Left lung (tissue), 10 donors: Measurements from ENCODE around the gene UNC119. TPM values are rescaled to one million over a fixed set of nuclear protein-coding genes. Genes with fewer than 3 reads are reported as not detected.

Source experiments
- ATAC-seq: fragments of 200-7000 bp; cut with Tn5 transposase; one replicate; pipeline ENCODE4 v1.9.1; 2020; ENCODE audit warnings: moderate library complexity
- DNase-seq, 4 donors: peaks; one replicate each; pipeline ENCODE4 v3.0.0-alpha.2; 2013 to 2020
- H3K27ac ChIP-seq, 2 donors: fragments of 200-600 bp; sonication (generic) in 1 of 2; one replicate each; pipeline versions ENCODE4 v1.5.0 to v1.8.0; 2020 to 2021
- H3K27me3 ChIP-seq, 2 donors: fragments of 200-600 bp; sonication (generic) in 1 of 2; one replicate each; pipeline versions ENCODE4 v1.5.0 to v1.8.0; 2020 to 2021
- H3K36me3 ChIP-seq, 2 donors: fragments of 200-600 bp; sonication (generic) in 1 of 2; one replicate each; pipeline versions ENCODE4 v1.5.0 to v1.8.0; 2020 to 2021
- H3K4me1 ChIP-seq, 2 donors: fragments of 200-600 bp; one replicate each; pipeline ENCODE4 v1.8.0; 2021
- H3K4me3 ChIP-seq, 2 donors: fragments of 200-600 bp; sonication (generic) in 1 of 2; one replicate each; pipeline versions ENCODE4 v1.5.0 to v1.8.0; 2020 to 2021; ENCODE audit warnings: mild to moderate bottlenecking in 1 of 2
- H3K9me3 ChIP-seq, 2 donors: fragments of 200-600 bp; sonication (generic) in 1 of 2; one replicate each; pipeline versions ENCODE4 v1.5.0 to v1.8.0; 2020 to 2021
- CTCF ChIP-seq, 2 donors: fragments of 200-600 bp; sonication (generic) in 1 of 2; IDR thresholded peaks; one replicate each; pipeline versions ENCODE4 v1.5.0 to v1.8.0; 2021; ENCODE audit warnings: antibody characterized with exemption in 2 of 2
- intact Hi-C, 2 donors: fragments of 100-400 bp; cut with DNase I; formaldehyde crosslinking; loops; one replicate each; pipeline versions ENCODE4 v1.11.2 to v1.14.2; 2022
- polyA plus RNA-seq, 6 donors: library from polyadenylated mRNA; unstranded; fragments of 120-200 nt; gene quantifications; one replicate each; pipeline ENCODE4 v1.2.1, GENCODE V29; 2013; ENCODE audit not compliant: insufficient read length in 6 of 6
- total RNA-seq, 2 donors: library from RNA; stranded (reverse); fragmentation: NEBNext Ultra II Directional; extraction: Animal tissue kit (Norgen Biotek cat#: 25700); gene quantifications; one replicate each; pipeline ENCODE4 v1.2.1, GENCODE V29; 2021
- donor health status: DM: no; HTN: yes; CAD: no.
- donor health status: DM: no; HTN: no; CAD: no.

Gene UNC119
- total and polyA plus RNA-seq, 8 donors: 25.7 to 36.7 (median 34.4) TPM

- intact Hi-C loops: loop anchor here in 1 of 2 donors (5.0 kb wide), 1 partner anchor 57 kb away; no protein-coding TSS in a partner anchor
- Histone ChIP-seq H3K27ac (no peak overlapping the region), H3K4me1 (peaks cover 0 to 30% of the 10 kb centered on the region in 2 donors), H3K9me3 (no peaks in the 10 kb centered on the region), H3K27me3 (no peaks in the 10 kb centered on the region), H3K4me3 (no peak overlapping the region), H3K36me3 (peaks cover 0 to 61% of the 10 kb centered on the region in 2 donors)
- no peak for DNase-seq
- TF ChIP-seq CTCF (IDR thresholded peaks at IDR 0.05): no peak
- no peak for ATAC-seq
These were observed 2.1 kb upstream of the UNC119 start for GRCh38 chr17:28554565-28554964.

GRCh38 chr17:28553000-28553505 is 629 bp upstream of the UNC119 start:
- H3K27me3 ChIP-seq: no peaks in the 10 kb centered on the region
- peak overlapping the region in 1 of 2 donors; percentile 93 for H3K4me3 ChIP-seq
- intact Hi-C loops: loop anchor here in 1 of 2 donors (5.0 kb wide), 1 partner anchor 56 kb away; no protein-coding TSS in a partner anchor
- H3K4me1 ChIP-seq: peaks cover 0 to 45% of the 10 kb centered on the region in 2 donors
- peaks cover 0 to 46% of the 10 kb centered on the region in 2 donors for H3K36me3 ChIP-seq
- no peak overlapping the region for H3K27ac ChIP-seq
- no peak for DNase-seq
- H3K9me3 ChIP-seq: no peaks in the 10 kb centered on the region
- no peak for ATAC-seq
- TF ChIP-seq CTCF (IDR thresholded peaks at IDR 0.05): no peak

- Histone ChIP-seq H3K9me3 (no peaks in the 10 kb centered on the region), H3K36me3 (peaks cover 0 to 39% of the 10 kb centered on the region in 2 donors), H3K27me3 (no peaks in the 10 kb centered on the region), H3K27ac (peak overlapping the region in 1 of 2 donors; percentile 77), H3K4me3 (peak overlapping the region; percentile 93 to 98), H3K4me1 (peaks cover 0 to 53% of the 10 kb centered on the region in 2 donors)
- ATAC-seq: peak; percentile 22
- intact Hi-C loops: loop anchor here in 1 of 2 donors (5.0 kb wide), 1 partner anchor 54 kb away; no protein-coding TSS in a partner anchor
- no peak for TF ChIP-seq CTCF (IDR thresholded peaks at IDR 0.05)
- peak in 1 of 4 donors; percentile 26 for DNase-seq
These were observed 826 bp downstream of the UNC119 start for GRCh38 chr17:28551421-28552175.

GRCh38 chr17:28550858-28551257 is 1.6 kb downstream of the UNC119 start:
- ATAC-seq (no peak), DNase-seq (no peak)
- Histone ChIP-seq H3K4me3 (no peak overlapping the region), H3K27ac (no peak overlapping the region), H3K36me3 (peaks cover 0 to 33% of the 10 kb centered on the region in 2 donors), H3K4me1 (peaks cover 0 to 53% of the 10 kb centered on the region in 2 donors), H3K27me3 (no peaks in the 10 kb centered on the region), H3K9me3 (no peaks in the 10 kb centered on the region)
- TF ChIP-seq CTCF (IDR thresholded peaks at IDR 0.05): no peak
- intact Hi-C loops: loop anchor here in 1 of 2 donors (5.0 kb wide), 1 partner anchor 54 kb away; no protein-coding TSS in a partner anchor
